NCI-H510A (cell line): ENCODE results near the gene DCAF15.
A peak's percentile ranks its signal among the peaks of the same experiment; 100 is the strongest.

ENCODE experiments used
- DNase-seq: peaks from one replicate; lab custom pipeline; 2025; lab: John Stamatoyannopoulos, UW

Gene DCAF15

GRCh38 chr19:13977803-13978202, 25.5 kb downstream of the DCAF15 start:
- no peak for DNase-seq

- no peak for DNase-seq
These were observed 26.3 kb downstream of the DCAF15 start for GRCh38 chr19:13978351-13979243.

GRCh38 chr19:13979244-13979615, 26.9 kb downstream of the DCAF15 start:
- DNase-seq, result no peak

- no peak for DNase-seq
These were observed 27.4 kb downstream of the DCAF15 start for GRCh38 chr19:13979686-13980085.

- DNase-seq, result no peak
These were observed 28.0 kb downstream of the DCAF15 start for GRCh38 chr19:13980340-13980739.

GRCh38 chr19:13981021-13981420, 28.7 kb downstream of the DCAF15 start:
- DNase-seq, result no peak

- no peak for DNase-seq
These were observed 29.2 kb downstream of the DCAF15 start for GRCh38 chr19:13981467-13981866.

- DNase-seq, result no peak
These were observed 29.7 kb downstream of the DCAF15 start for GRCh38 chr19:13981988-13982501.

- no peak for DNase-seq
These were observed 30.5 kb downstream of the DCAF15 start for GRCh38 chr19:13982773-13983172.

- peak; percentile 91 for DNase-seq
These were observed 31.0 kb downstream of the DCAF15 start for GRCh38 chr19:13983213-13983889.

- no peak for DNase-seq
These were observed 31.9 kb downstream of the DCAF15 start for GRCh38 chr19:13984186-13984585.

- no peak for DNase-seq
These were observed 32.8 kb downstream of the DCAF15 start for GRCh38 chr19:13984875-13985741.

GRCh38 chr19:13985771-13986347, 33.5 kb downstream of the DCAF15 start:
- DNase-seq, result peak; percentile 58

GRCh38 chr19:13986348-13986904, 34.1 kb downstream of the DCAF15 start:
- peak; percentile 83 for DNase-seq

GRCh38 chr19:13987101-13987890, 35.0 kb downstream of the DCAF15 start:
- DNase-seq, result no peak

GRCh38 chr19:13989487-13989886, 37.2 kb downstream of the DCAF15 start:
- DNase-seq, result no peak

GRCh38 chr19:13990085-13990484, 37.8 kb downstream of the DCAF15 start:
- no peak for DNase-seq

GRCh38 chr19:13992025-13992424, 39.7 kb downstream of the DCAF15 start:
- no peak for DNase-seq

- no peak for DNase-seq
These were observed 41.4 kb downstream of the DCAF15 start for GRCh38 chr19:13993590-13994300.
